CD4-positive, alpha-beta T cell treated with Interleukin-4 for 1 hour (primary cell): ENCODE results near the gene ICA1L.
"Not testable (repeated sequence)": the region's sequence is repeated elsewhere in the genome, so short reads cannot be mapped to it uniquely, and the experiment has no call there.

Experiments
- DNase-seq, 2 donors: peaks; one replicate each; pipeline ENCODE4 v3.0.0-alpha.2; 2020 to 2022

Gene ICA1L

GRCh38 chr2:202871300-202872141, at the start of gene ICA1L:
TSS of gene ICA1L (minus strand) at chr2:202871766. CDS start at chr2:202829009, 42,757 bp downstream.
- DNase-seq, result peak; percentile 29 to 55

DNA sequence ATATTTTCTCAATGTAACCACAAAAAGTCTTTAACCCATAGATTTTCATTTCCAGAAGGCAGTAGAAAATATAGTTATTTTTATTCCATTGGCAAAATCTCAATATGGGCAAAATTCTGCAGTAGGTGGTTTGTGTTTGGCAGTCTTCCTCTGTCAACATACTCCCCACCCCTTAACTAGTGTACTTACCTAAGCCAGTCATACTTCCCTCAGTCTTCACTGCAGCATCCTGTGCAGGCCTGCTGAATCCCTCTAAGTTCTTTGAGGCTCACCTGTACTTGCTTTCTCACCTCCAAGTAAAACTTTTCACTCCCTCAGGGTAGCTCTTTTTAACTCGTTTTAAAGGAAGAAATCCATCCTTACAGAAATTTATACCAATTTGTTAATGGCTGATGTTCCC, 47.3 kb upstream of the ICA1L start:
- no peak for DNase-seq

- DNase-seq, result peak; percentile 7 to 12
These were observed 41.0 kb upstream of the ICA1L start for GRCh38 chr2:202912342-202913201.

DNA sequence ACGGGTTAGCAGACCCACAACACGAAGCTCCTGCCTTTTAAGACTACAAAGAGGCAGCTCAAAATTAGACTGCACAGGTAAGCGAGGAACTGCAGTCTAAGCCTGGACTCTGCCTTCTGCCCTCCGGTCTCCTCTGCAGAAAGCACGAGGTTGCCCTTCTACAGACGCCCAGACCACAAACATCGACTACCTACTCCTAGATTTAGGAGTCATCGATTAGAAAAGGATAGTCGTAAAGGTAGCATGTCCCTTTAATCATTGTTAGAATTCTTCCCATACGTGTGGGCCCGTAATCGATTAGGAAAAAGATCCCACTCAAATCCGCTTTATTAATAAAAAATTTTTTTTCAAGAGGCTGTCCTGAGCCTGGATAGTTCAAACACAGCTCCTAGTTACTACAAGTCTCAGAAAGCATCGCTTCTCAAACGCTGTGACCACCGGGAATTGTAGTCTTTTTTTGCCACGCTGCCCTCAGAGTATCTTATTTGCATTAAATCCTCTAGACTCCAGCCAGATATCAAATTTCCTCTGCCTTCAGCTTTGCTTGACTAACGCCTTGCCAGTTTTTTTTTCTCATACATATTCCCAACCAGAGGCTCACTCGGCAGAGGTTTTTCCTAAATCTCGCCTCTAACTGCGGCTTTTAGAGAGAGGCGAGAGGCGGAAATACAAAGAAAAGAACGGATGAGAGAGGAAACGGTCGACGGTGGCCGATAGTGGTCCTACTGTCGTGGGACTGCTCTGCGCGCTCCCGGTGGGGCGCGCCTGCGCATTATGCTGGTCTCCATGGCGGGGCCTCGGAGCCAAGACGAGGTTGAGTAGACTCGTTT, 40.2 kb upstream of the ICA1L start, which contains the start of the genes CARF and WDR12:
Gene CARF, plus strand, starts transcription at position 764 of the 830 bp plus-strand sequence. CDS start 29,628 bp downstream, outside the sequence.
Gene WDR12, minus strand, starts transcription at position 162 of the 830 bp plus-strand sequence. CDS start 197 bp downstream, outside the sequence.
- peak; percentile 91 to 92 for DNase-seq

DNA sequence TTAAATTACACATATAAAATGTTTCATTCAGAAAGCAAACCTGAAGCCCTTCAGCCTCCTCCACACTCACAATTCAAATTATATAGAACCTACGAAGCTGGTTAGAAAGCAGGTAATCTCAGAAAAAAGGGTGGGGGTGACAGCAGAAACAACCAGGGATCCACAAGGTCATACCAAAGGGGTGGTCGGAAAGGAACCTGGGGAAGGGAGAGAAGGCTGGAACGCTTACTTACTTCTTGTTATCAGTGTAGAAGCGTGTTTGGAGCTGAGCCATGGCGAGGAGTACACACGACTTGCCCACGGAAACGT, 39.6 kb upstream of the ICA1L start:
- no peak for DNase-seq

- DNase-seq, result no peak
These were observed 39.1 kb upstream of the ICA1L start for GRCh38 chr2:202910698-202911097.

DNA sequence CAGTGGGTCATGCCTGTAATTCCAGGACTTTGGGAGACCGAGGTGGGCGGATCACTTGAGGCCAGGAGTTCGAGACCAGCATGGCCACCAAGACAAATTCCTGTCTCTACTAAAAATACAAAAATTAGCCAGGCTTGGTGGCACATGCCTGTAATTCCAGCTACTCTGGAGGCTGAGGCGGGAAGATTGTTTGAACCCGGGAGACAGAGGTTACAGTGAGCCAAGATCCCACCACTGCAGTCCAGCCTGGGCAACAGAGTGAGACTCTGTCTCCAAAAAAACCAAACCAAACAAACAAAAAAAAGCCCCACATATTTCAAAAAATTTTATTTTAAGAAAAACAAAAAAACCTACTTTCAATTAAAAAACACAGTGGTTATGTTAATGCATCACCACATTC, 38.7 kb upstream of the ICA1L start:
- not testable (repeated sequence) for DNase-seq

DNA sequence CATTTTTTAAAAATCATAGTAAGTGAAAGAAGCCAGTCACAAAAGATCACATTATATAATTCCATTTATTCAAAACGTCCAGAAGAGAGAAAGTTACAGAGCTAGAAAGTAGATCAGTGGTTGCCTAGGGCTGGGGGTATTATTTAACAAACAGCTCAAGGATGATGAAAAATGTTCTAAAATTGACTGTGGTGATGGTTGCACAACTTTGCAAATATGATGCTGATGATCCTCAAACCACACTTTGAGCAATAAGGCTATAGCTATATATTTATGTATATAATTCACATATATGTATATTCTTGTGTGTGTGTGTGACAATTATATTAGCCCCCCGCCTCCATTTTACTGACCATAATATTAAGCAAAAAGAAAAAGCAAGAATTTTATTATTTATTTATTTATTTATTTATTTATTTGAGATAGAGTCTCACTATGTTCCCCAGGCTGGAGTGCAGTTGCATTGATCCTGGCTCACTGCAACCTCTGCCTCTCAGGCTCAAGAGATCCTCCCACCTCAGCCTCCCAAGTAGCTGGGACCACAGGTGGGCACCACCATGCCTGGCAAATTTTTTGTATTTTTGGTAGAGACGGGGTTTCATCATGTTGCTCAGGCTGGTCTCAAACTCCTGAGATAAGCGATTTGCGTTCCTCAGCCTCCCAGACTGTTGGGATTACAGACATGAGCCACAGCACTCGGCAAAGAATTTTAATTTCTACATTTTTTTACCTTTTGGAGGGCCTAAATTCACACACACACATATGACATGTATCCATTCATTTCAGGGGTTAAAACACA, 38.0 kb upstream of the ICA1L start:
- no peak for DNase-seq

DNA sequence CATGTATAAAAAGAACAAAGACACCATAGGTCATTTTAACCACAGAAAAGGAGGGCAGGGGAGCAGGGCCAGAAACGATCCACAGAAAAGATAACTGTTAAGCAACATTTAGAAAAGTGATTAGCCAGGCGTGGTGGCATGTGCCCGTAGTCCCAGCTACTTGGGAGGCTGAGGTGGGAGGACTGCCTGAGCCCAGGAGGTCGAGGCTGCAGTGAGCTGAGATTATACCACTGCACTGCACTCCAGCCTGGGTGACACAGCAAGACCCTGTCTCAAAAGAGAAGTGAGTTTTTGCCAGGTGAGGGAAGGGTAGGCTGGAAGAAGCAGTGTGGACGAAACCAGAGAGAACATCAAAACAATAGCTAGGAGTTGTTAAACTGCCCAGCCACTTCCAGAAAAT, 36.6 kb upstream of the ICA1L start:
- DNase-seq, result no peak

GRCh38 chr2:202905507-202905906, 33.9 kb upstream of the ICA1L start:
- not testable (repeated sequence) for DNase-seq

DNA sequence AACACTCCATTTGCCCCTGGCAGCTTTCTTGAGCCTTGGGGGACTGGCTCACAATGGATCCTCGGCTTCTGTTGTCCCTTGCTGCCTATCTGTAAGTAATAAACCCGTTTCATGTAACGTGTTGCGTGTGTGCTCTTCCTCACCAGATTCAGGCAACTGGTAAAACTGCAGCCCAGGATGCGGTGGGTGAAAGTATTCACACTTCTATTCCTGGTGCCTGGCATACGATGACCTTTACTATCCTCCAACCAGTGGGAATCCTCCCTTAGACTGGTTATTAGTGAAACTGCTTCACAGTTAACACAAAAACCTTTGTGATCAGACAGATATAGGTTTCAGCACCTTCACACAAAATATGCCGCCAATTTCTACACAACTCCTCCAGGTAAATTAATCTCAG, 13.6 kb upstream of the ICA1L start:
- no peak for DNase-seq

GRCh38 chr2:202883987-202884675, 12.6 kb upstream of the ICA1L start:
- no peak for DNase-seq

- DNase-seq, result no peak
These were observed 10.0 kb upstream of the ICA1L start for GRCh38 chr2:202881570-202881969.

DNA sequence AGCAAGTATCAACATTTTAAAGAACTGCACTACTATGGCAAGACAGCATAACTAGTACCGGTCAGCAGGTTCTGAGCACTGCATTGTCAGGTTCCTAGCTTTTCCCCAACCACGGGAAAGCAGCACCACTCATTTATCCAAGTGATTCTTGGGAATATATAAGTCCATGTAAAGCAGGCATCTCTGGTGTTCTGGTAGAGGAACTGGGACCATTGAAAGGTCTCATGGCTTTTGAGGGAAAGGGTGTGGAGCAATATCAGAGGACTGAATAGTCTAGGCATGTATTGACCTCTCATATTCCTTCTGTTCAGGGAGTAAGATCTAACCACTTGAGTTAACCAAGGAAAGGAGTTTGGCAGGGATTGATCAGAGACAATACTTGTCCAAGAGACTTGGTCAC, 6.1 kb upstream of the ICA1L start:
- DNase-seq, result no peak

GRCh38 chr2:202870431-202871299, 901 bp downstream of the ICA1L start:
- DNase-seq, result peak; percentile 67 to 68

DNA sequence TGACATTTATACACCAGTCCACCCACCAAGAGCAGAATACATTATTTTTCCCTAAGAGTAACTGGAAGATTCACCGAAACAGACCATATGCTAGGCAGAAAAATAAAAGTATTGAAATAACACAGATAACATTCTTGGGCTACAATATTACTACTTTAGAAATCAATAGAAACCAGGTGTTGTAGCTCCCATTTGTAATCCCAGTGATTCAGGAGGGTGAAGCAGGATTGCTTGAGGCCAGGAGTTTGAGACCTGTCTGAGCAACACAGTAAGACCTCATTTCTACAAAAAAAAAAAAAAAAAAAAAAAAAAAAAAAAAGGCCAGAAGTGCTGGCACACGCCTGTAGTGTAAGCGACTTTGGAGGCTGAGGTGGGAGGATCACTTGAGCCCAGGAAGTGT, 9.6 kb downstream of the ICA1L start:
- no peak for DNase-seq

DNA sequence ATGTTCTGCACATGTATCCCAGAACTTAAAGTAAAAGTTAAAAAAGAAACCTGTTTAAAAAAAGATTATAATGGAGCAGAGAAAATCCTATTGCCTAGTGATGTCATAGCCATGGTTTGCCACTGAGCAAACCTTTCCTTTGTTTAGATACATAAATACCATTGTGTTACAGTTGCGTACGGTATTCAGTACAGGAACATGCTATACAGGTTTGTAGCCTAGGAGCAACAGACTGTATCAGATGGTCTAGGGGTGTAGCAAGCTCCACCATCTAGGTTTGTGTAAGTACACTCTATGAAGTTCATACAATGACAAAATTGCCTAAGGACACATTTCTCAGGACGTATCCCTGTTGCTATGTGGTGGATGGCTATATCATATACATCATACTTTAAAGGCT, 13.0 kb downstream of the ICA1L start:
- no peak for DNase-seq

- DNase-seq, result not testable (repeated sequence)
These were observed 22.2 kb downstream of the ICA1L start for GRCh38 chr2:202849343-202849742.

- DNase-seq, result peak in 1 of 2 donors; percentile 38
These were observed 22.8 kb downstream of the ICA1L start for GRCh38 chr2:202848813-202849212.
